Activated B cell treated with CpG ODN at 0.5 μM for 24 hours (primary cell): ENCODE measurements around the gene INPP5A. TPM values are rescaled to one million over a fixed set of nuclear protein-coding genes. Genes with fewer than 3 reads are reported as not detected.
"Not testable (repeated sequence)": the region's sequence is repeated elsewhere in the genome, so short reads cannot be mapped to it uniquely, and the experiment has no call there.

Experiments
- ATAC-seq: fragments of 200-7000 bp; cut with Tn5 transposase; one replicate; pipeline ENCODE4 v1.10.0; 2021; ENCODE audit warnings: low read depth, mild to moderate bottlenecking, moderate library complexity
- CTCF ChIA-PET: fragments of 350-600 bp; sonication (Branson Sonifier 250); formaldehyde crosslinking; loops from one replicate; lab custom pipeline; 2021; ENCODE audit warnings: antibody characterized with exemption; lab: Charles Lee
- POLR2A ChIA-PET: fragments of 350-600 bp; sonication (Branson Sonifier 250); formaldehyde crosslinking; loops from one replicate; lab custom pipeline; 2021; ENCODE audit warnings: antibody characterized with exemption; lab: Charles Lee
- DNase-seq: peaks from one replicate; pipeline ENCODE4 v3.0.0; 2022
- H3K27ac Mint-ChIP-seq: one replicate; pipeline ENCODE4 v1.8.0; 2020; ENCODE audit warnings: mixed read lengths
- H3K27me3 Mint-ChIP-seq: one replicate; pipeline ENCODE4 v1.8.0; 2021; ENCODE audit warnings: mixed read lengths
- H3K36me3 Mint-ChIP-seq: one replicate; pipeline ENCODE4 v1.8.0; 2021; ENCODE audit warnings: low read depth, mixed read lengths
- H3K4me1 Mint-ChIP-seq: one replicate; pipeline ENCODE4 v1.8.0; 2021; ENCODE audit warnings: mixed read lengths
- H3K4me3 Mint-ChIP-seq: one replicate; pipeline ENCODE4 v1.8.0; 2020; ENCODE audit warnings: mild to moderate bottlenecking, mixed read lengths
- H3K9me3 Mint-ChIP-seq: one replicate; pipeline ENCODE4 v1.8.0; 2020; ENCODE audit warnings: mixed read lengths
- CTCF ChIP-seq: fragments of 200-600 bp; IDR thresholded peaks from one replicate; pipeline ENCODE4 v1.8.0; 2022; ENCODE audit warnings: antibody characterized with exemption, mild to moderate bottlenecking
- intact Hi-C: fragments of 100-400 bp; cut with micrococcal nuclease; formaldehyde crosslinking; loops from one replicate; pipeline ENCODE4 v1.15.1; 2024
- total RNA-seq: library from RNA; stranded (reverse); gene quantifications from 2 replicates; pipeline ENCODE4 v1.2.3, GENCODE V29; 2022

The INPP5A gene
- total RNA-seq, 1 donor from 2014 or later = 24.9 TPM

DNA sequence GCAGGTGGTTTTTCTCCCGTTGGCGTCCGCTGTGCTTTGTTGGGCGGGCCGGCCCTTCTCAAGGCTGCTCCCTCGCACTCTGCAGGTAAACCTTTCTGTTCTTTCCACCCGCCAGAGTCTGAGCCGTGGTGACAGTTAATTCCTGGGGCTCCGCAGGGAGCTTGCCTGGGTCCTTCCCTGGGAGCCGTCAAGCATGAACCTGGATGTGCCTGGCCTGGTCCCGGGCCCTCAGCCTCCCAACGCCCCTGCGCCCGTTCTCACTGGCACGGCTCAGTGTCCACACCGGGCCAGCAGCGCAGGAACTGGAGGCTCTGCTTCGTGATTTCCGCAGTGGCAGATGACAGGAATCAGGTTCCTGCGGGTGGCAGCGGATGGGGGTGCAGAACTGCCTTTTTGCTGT, 259.3 kb downstream of the INPP5A start:
- TF ChIP-seq CTCF = no peak
- POLR2A ChIA-PET = no interaction called here
- Mint-ChIP-seq H3K4me1 (no peaks in the 10 kb centered on the region), H3K36me3 (no peaks in the 10 kb centered on the region), H3K27ac (no peak overlapping the region), H3K4me3 (no peak overlapping the region), H3K9me3 (no peaks in the 10 kb centered on the region), H3K27me3 (peaks cover 4% of the 10 kb centered on the region)
- CTCF ChIA-PET = no interaction called here
- DNase-seq (no peak), ATAC-seq (no peak)
- intact Hi-C loops = no loop called here

DNA sequence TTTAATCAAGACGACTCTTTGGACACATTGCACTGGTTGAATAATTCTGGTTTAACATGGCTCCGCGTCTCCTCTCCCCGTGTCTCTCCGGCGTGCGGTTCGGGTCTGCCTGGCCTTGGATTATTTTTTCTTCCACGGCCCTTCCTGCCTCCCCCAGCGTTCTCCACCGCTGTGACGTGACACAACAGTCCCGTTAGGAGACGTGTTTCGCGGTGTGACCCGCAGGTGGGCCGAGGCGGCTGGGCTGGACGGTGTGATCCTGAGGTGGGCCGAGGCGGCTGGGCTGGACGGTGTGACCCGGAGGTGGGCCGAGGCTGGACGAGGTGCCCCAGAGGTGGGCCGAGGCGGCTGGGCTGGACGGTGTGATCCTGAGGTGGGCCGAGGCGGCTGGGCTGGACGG, 260.4 kb downstream of the INPP5A start:
- H3K4me3 Mint-ChIP-seq, H3K27me3 Mint-ChIP-seq, H3K9me3 Mint-ChIP-seq, POLR2A ChIA-PET, CTCF ChIA-PET, H3K27ac Mint-ChIP-seq, DNase-seq, H3K4me1 Mint-ChIP-seq, intact Hi-C loops, H3K36me3 Mint-ChIP-seq, ATAC-seq: not testable (repeated sequence)

- no peak for TF ChIP-seq CTCF
- Mint-ChIP-seq H3K27ac (no peak overlapping the region), H3K36me3 (no peaks in the 10 kb centered on the region), H3K4me3 (no peak overlapping the region), H3K27me3 (peaks cover 1% of the 10 kb centered on the region), H3K9me3 (peaks cover 2% of the 10 kb centered on the region), H3K4me1 (no peaks in the 10 kb centered on the region)
- CTCF ChIA-PET = no interaction called here
- POLR2A ChIA-PET = no interaction called here
- no peak for ATAC-seq
- DNase-seq = no peak
- intact Hi-C loops = no loop called here
Observed at GRCh38 chr10:132798403-132798802, 260.8 kb downstream of the INPP5A start.

DNA sequence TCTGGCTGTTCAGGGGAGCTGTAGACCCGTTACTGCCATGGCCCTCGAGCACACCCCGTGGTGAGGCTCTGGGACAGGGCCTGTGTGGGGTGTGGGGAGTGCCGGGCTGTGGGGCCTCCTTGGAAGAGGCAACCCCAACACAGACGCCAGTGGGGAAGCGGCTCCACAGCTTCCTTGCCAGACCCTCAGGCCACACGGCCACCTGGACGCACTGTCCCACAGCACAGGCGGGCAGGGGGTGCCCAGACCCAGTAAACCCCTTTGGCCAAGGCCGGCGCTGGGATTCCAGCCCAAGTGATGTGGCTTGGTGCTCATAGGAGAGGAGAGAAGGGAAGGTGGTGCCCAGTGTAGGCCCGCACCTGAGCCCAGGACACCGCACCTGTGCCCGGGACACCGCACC, 261.3 kb downstream of the INPP5A start:
- H3K27ac Mint-ChIP-seq = no peak overlapping the region
- peaks cover 1% of the 10 kb centered on the region for H3K27me3 Mint-ChIP-seq
- intact Hi-C loops = no loop called here
- no peaks in the 10 kb centered on the region for H3K4me1 Mint-ChIP-seq
- peaks cover 2% of the 10 kb centered on the region for H3K9me3 Mint-ChIP-seq
- ChIA-PET CTCF (no interaction called here), POLR2A (no interaction called here)
- no peak overlapping the region for H3K4me3 Mint-ChIP-seq
- no peak for ATAC-seq
- no peak for TF ChIP-seq CTCF
- H3K36me3 Mint-ChIP-seq = no peaks in the 10 kb centered on the region
- no peak for DNase-seq

- ChIA-PET CTCF (no interaction called here), POLR2A (no interaction called here)
- no peak for TF ChIP-seq CTCF
- no peak for DNase-seq
- H3K4me3 Mint-ChIP-seq = no peak overlapping the region
- H3K27ac Mint-ChIP-seq = no peak overlapping the region
- no peak for ATAC-seq
- H3K36me3 Mint-ChIP-seq = no peaks in the 10 kb centered on the region
- intact Hi-C loops = no loop called here
- no peaks in the 10 kb centered on the region for H3K4me1 Mint-ChIP-seq
- no peaks in the 10 kb centered on the region for H3K27me3 Mint-ChIP-seq
- H3K9me3 Mint-ChIP-seq = peaks cover 2% of the 10 kb centered on the region
Observed at GRCh38 chr10:132799865-132800264, 262.3 kb downstream of the INPP5A start.

- intact Hi-C loops = no loop called here
- Mint-ChIP-seq H3K4me1 (no peaks in the 10 kb centered on the region), H3K36me3 (no peaks in the 10 kb centered on the region), H3K4me3 (no peak overlapping the region), H3K9me3 (peaks cover 2% of the 10 kb centered on the region), H3K27me3 (no peaks in the 10 kb centered on the region), H3K27ac (no peak overlapping the region)
- no peak for TF ChIP-seq CTCF
- ChIA-PET POLR2A (no interaction called here), CTCF (no interaction called here)
- no peak for ATAC-seq
- no peak for DNase-seq
Observed at GRCh38 chr10:132802048-132802447, 264.5 kb downstream of the INPP5A start.
